Measurements from ENCODE around the gene DAPK1.

The DAPK1 gene

DNA sequence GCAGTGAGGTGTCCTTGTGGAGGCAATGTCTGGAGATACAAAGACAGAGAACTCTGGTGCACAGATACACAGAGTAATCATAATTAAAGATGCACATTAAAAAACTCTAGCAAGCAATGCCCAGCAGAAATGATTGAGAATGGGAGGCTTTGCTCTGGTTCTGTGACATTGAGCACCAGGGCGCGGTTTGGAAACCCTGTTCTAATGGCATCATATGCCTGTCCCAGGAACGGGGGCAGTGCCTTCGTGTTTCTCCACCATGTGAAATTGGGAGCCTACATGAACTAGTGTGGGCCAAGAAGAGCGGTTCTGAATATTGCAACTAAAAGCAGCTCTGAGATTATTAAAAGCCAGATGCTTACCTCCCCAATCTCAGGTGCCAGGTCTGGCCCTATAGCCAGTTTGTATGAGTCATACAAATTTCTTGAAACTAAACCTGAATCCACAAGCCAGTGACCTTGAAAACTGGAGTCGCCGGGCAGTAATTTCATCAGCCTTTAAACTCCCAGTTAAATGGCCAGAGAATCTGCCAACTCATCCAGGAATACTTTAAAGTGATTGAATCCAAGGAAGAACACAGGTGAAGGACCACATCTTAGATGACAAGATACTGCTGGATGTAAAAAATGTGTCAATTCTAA is 206.1 kb downstream of the DAPK1 start:
- no peaks in the 10 kb centered on the region for H3K27me3 ChIP-seq (ENCODE audit: insufficient read depth, low read length)
- no peak overlapping the region for H4K12ac ChIP-seq (ENCODE audit: low read depth, low read length)
- no peak overlapping the region for H2AFZ ChIP-seq (ENCODE audit: insufficient read depth, low read length, poor library complexity)
- H2BK12ac ChIP-seq (ENCODE audit: low read length), result peak overlapping the region; percentile 83
- no peak overlapping the region for H3K4me3 ChIP-seq (ENCODE audit: low read depth, low read length)
- peaks cover 21 to 24% of the 10 kb centered on the region in 2 experiments for H3K4me1 ChIP-seq (ENCODE audit: control insufficient read depth in 1 of 2, insufficient read depth in 2 of 2, low read length in 2 of 2)
- H3K9me3 ChIP-seq (ENCODE audit: insufficient read depth, low read depth, low read length), result peaks cover 3% of the 10 kb centered on the region
- peaks cover 4% of the 10 kb centered on the region for H3K79me2 ChIP-seq (ENCODE audit: control insufficient read depth, insufficient read depth, low read length, poor library complexity)
- peak overlapping the region; percentile 93 for H3K27ac ChIP-seq (ENCODE audit: low read depth, low read length)
- no peak overlapping the region for H3K9ac ChIP-seq (ENCODE audit: low read length)
- H3K4ac ChIP-seq (ENCODE audit: low read depth, low read length), result no peak overlapping the region
- peak overlapping the region; percentile 95 for H2AK5ac ChIP-seq (ENCODE audit: low read length)
- peak overlapping the region; percentile 85 for H3K14ac ChIP-seq (ENCODE audit: low read length)
- no peak overlapping the region for H3K23ac ChIP-seq (ENCODE audit: low read length)
- peaks cover 21 to 23% of the 10 kb centered on the region in 2 experiments for H3K36me3 ChIP-seq (ENCODE audit: control insufficient read depth in 1 of 2, insufficient read depth in 2 of 2, low read length in 2 of 2)
- peak overlapping the region; percentile 54 for H3K18ac ChIP-seq (ENCODE audit: low read length)
- DNase-seq, result no peak
- WGBS (ENCODE audit: extremely low coverage, insufficient coverage, insufficient read length), result no CpG with 5 or more reads among the region's 7 CpGs
- H4K91ac ChIP-seq (ENCODE audit: low read depth, low read length), result peak overlapping the region; percentile 93
- peak overlapping the region; percentile 87 for H2BK120ac ChIP-seq (ENCODE audit: insufficient read depth, low read length, poor library complexity)
- H3K79me1 ChIP-seq (ENCODE audit: low read length), result peaks cover 26% of the 10 kb centered on the region
- peak overlapping the region; percentile 79 for H4K8ac ChIP-seq (ENCODE audit: low read depth, low read length)
- H2BK5ac ChIP-seq (ENCODE audit: low read depth, low read length, poor library complexity), result peak overlapping the region; percentile 81
- no peak overlapping the region for H3K4me2 ChIP-seq (ENCODE audit: low read length)

DNA sequence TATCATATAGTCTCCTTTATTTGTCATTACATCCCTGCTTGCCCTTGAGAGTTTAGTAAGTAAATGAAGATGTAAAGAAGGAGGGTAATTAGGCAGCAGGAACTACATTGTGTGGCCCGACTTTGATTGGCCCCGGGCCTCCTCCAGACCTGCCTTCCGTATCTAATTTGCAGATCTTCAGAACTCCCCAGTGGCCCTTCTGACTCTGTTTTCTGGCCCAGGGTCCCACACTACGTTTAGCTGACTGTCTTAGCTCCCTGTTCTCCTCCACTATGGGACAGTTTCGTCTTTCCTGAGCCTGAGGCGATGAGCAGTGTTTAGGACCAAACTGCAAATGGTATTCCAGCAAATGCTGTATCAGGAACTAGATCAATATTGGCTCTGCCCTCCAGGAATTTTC is 206.7 kb downstream of the DAPK1 start:
- H3K23ac ChIP-seq (ENCODE audit: low read length), result no peak overlapping the region
- H3K4me3 ChIP-seq (ENCODE audit: low read depth, low read length), result no peak overlapping the region
- H4K8ac ChIP-seq (ENCODE audit: low read depth, low read length), result peak overlapping the region; percentile 37
- peak overlapping the region; percentile 93 for H3K27ac ChIP-seq (ENCODE audit: low read depth, low read length)
- H2BK120ac ChIP-seq (ENCODE audit: insufficient read depth, low read length, poor library complexity), result peak overlapping the region; percentile 47
- H3K4ac ChIP-seq (ENCODE audit: low read depth, low read length), result no peak overlapping the region
- no peak overlapping the region for H3K4me2 ChIP-seq (ENCODE audit: low read length)
- no CpG with 5 or more reads among the region's 6 CpGs for WGBS (ENCODE audit: extremely low coverage, insufficient coverage, insufficient read length)
- H2AFZ ChIP-seq (ENCODE audit: insufficient read depth, low read length, poor library complexity), result no peak overlapping the region
- no peak overlapping the region for H3K9ac ChIP-seq (ENCODE audit: low read length)
- H3K4me1 ChIP-seq (ENCODE audit: control insufficient read depth in 1 of 2, insufficient read depth in 2 of 2, low read length in 2 of 2), result peaks cover 21 to 24% of the 10 kb centered on the region in 2 experiments
- H4K12ac ChIP-seq (ENCODE audit: low read depth, low read length), result no peak overlapping the region
- H3K36me3 ChIP-seq (ENCODE audit: control insufficient read depth in 1 of 2, insufficient read depth in 2 of 2, low read length in 2 of 2), result peaks cover 21 to 23% of the 10 kb centered on the region in 2 experiments
- peak overlapping the region; percentile 15 for H2AK5ac ChIP-seq (ENCODE audit: low read length)
- H2BK5ac ChIP-seq (ENCODE audit: low read depth, low read length, poor library complexity), result peak overlapping the region; percentile 73
- DNase-seq, result no peak
- H3K79me1 ChIP-seq (ENCODE audit: low read length), result peaks cover 26% of the 10 kb centered on the region
- peak overlapping the region; percentile 23 for H2BK12ac ChIP-seq (ENCODE audit: low read length)
- H3K9me3 ChIP-seq (ENCODE audit: insufficient read depth, low read depth, low read length), result peaks cover 3% of the 10 kb centered on the region
- no peaks in the 10 kb centered on the region for H3K27me3 ChIP-seq (ENCODE audit: insufficient read depth, low read length)
- peak overlapping the region; percentile 53 for H4K91ac ChIP-seq (ENCODE audit: low read depth, low read length)
- peaks cover 4% of the 10 kb centered on the region for H3K79me2 ChIP-seq (ENCODE audit: control insufficient read depth, insufficient read depth, low read length, poor library complexity)
- no peak overlapping the region for H3K14ac ChIP-seq (ENCODE audit: low read length)
- no peak overlapping the region for H3K18ac ChIP-seq (ENCODE audit: low read length)

DNA sequence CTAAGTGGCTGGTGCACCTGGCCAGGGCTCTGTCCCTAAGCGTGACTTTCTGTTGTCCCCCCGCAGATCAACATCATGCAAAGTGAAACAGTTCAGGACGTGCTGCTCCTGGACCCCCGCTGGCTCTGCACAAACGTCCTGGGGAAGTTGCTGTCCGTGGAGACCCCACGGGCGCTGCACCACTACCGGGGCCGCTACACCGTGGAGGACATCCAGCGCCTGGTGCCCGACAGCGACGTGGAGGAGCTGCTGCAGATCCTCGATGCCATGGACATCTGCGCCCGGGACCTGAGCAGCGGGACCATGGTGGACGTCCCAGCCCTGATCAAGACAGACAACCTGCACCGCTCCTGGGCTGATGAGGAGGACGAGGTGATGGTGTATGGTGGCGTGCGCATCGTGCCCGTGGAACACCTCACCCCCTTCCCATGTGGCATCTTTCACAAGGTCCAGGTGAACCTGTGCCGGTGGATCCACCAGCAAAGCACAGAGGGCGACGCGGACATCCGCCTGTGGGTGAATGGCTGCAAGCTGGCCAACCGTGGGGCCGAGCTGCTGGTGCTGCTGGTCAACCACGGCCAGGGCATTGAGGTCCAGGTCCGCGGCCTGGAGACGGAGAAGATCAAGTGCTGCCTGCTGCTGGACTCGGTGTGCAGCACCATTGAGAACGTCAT is 208.5 kb downstream of the DAPK1 start:
- Histone ChIP-seq H3K18ac (ENCODE audit: low read length) (peak overlapping the region; percentile 9), H3K79me1 (ENCODE audit: low read length) (peaks cover 19% of the 10 kb centered on the region), H4K91ac (ENCODE audit: low read depth, low read length) (no peak overlapping the region), H2BK12ac (ENCODE audit: low read length) (no peak overlapping the region), H3K9ac (ENCODE audit: low read length) (no peak overlapping the region), H3K23ac (ENCODE audit: low read length) (no peak overlapping the region), H3K4me1 (ENCODE audit: control insufficient read depth in 1 of 2, insufficient read depth in 2 of 2, low read length in 2 of 2) (peaks cover 17 to 18% of the 10 kb centered on the region in 2 experiments), H2AFZ (ENCODE audit: insufficient read depth, low read length, poor library complexity) (no peak overlapping the region), H3K36me3 (ENCODE audit: control insufficient read depth in 1 of 2, insufficient read depth in 2 of 2, low read length in 2 of 2) (peaks cover 21 to 23% of the 10 kb centered on the region in 2 experiments), H2AK5ac (ENCODE audit: low read length) (no peak overlapping the region), H3K4me3 (ENCODE audit: low read depth, low read length) (no peak overlapping the region), H4K12ac (ENCODE audit: low read depth, low read length) (no peak overlapping the region), H3K9me3 (ENCODE audit: insufficient read depth, low read depth, low read length) (peaks cover 3% of the 10 kb centered on the region), H3K27me3 (ENCODE audit: insufficient read depth, low read length) (no peaks in the 10 kb centered on the region), H3K4me2 (ENCODE audit: low read length) (no peak overlapping the region), H3K79me2 (ENCODE audit: control insufficient read depth, insufficient read depth, low read length, poor library complexity) (peaks cover 4% of the 10 kb centered on the region), H4K8ac (ENCODE audit: low read depth, low read length) (no peak overlapping the region), H2BK5ac (ENCODE audit: low read depth, low read length, poor library complexity) (no peak overlapping the region), H3K14ac (ENCODE audit: low read length) (no peak overlapping the region), H2BK120ac (ENCODE audit: insufficient read depth, low read length, poor library complexity) (no peak overlapping the region), H3K4ac (ENCODE audit: low read depth, low read length) (no peak overlapping the region), H3K27ac (ENCODE audit: low read depth, low read length) (no peak overlapping the region)
- DNase-seq, result no peak
- WGBS (ENCODE audit: extremely low coverage, insufficient coverage, insufficient read length), result no CpG with 5 or more reads among the region's 39 CpGs

DNA sequence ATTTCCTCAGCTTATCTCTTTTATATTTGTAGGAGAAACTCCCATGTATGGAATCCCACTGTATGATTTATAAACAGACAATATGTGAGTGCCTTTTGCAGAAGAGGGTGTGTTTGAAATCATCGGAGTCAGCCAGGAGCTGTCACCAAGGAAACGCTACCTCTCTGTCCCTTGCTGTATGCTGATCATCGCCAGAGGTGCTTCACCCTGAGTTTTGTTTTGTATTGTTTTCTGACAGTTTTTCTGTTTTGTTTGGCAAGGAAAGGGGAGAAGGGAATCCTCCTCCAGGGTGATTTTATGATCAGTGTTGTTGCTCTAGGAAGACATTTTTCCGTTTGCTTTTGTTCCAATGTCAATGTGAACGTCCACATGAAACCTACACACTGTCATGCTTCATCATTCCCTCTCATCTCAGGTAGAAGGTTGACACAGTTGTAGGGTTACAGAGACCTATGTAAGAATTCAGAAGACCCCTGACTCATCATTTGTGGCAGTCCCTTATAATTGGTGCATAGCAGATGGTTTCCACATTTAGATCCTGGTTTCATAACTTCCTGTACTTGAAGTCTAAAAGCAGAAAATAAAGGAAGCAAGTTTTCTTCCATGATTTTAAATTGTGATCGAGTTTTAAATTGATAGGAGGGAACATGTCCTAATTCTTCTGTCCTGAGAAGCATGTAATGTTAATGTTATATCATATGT is 210.3 kb downstream of the DAPK1 start:
- no peak overlapping the region for H2BK12ac ChIP-seq (ENCODE audit: low read length)
- H2BK120ac ChIP-seq (ENCODE audit: insufficient read depth, low read length, poor library complexity), result no peak overlapping the region
- H3K4ac ChIP-seq (ENCODE audit: low read depth, low read length), result no peak overlapping the region
- peaks cover 21 to 22% of the 10 kb centered on the region in 2 experiments for H3K36me3 ChIP-seq (ENCODE audit: control insufficient read depth in 1 of 2, insufficient read depth in 2 of 2, low read length in 2 of 2)
- no peak overlapping the region for H2AFZ ChIP-seq (ENCODE audit: insufficient read depth, low read length, poor library complexity)
- no CpG with 5 or more reads among the region's 6 CpGs for WGBS (ENCODE audit: extremely low coverage, insufficient coverage, insufficient read length)
- no peak overlapping the region for H4K8ac ChIP-seq (ENCODE audit: low read depth, low read length)
- H3K18ac ChIP-seq (ENCODE audit: low read length), result no peak overlapping the region
- no peak overlapping the region for H2BK5ac ChIP-seq (ENCODE audit: low read depth, low read length, poor library complexity)
- H3K27ac ChIP-seq (ENCODE audit: low read depth, low read length), result no peak overlapping the region
- peaks cover 3% of the 10 kb centered on the region for H3K79me2 ChIP-seq (ENCODE audit: control insufficient read depth, insufficient read depth, low read length, poor library complexity)
- peaks cover 15% of the 10 kb centered on the region for H3K79me1 ChIP-seq (ENCODE audit: low read length)
- no peak for DNase-seq
- no peak overlapping the region for H4K12ac ChIP-seq (ENCODE audit: low read depth, low read length)
- H3K27me3 ChIP-seq (ENCODE audit: insufficient read depth, low read length), result no peaks in the 10 kb centered on the region
- H3K14ac ChIP-seq (ENCODE audit: low read length), result no peak overlapping the region
- H3K4me2 ChIP-seq (ENCODE audit: low read length), result no peak overlapping the region
- no peak overlapping the region for H3K23ac ChIP-seq (ENCODE audit: low read length)
- H3K4me1 ChIP-seq (ENCODE audit: control insufficient read depth in 1 of 2, insufficient read depth in 2 of 2, low read length in 2 of 2), result peaks cover 20 to 23% of the 10 kb centered on the region in 2 experiments
- H2AK5ac ChIP-seq (ENCODE audit: low read length), result no peak overlapping the region
- no peak overlapping the region for H3K9ac ChIP-seq (ENCODE audit: low read length)
- H3K4me3 ChIP-seq (ENCODE audit: low read depth, low read length), result no peak overlapping the region
- no peak overlapping the region for H4K91ac ChIP-seq (ENCODE audit: low read depth, low read length)
- peaks cover 3% of the 10 kb centered on the region for H3K9me3 ChIP-seq (ENCODE audit: insufficient read depth, low read depth, low read length)

Measured in trophoblast cell (in vitro differentiated cells and primary cell).